NCI-H1436 treated with DMSO at 0.1 percent for 48 hours (cell line): ENCODE results near the gene PRMT3.
"Not testable (repeated sequence)": the region's sequence is repeated elsewhere in the genome, so short reads cannot be mapped to it uniquely, and the experiment has no call there.

Experiments used
- DNase-seq: peaks from one replicate; lab custom pipeline; 2025; lab: John Stamatoyannopoulos, UW

Gene PRMT3

GRCh38 chr11:20387261-20388095 lies at the start of gene PRMT3:
Gene PRMT3 (plus strand): TSS chr11:20387716. CDS start chr11:20387747, 31 bp downstream.
- peak; percentile 63 for DNase-seq

GRCh38 chr11:20342347-20343141 lies 45.0 kb upstream of the PRMT3 start:
- DNase-seq, result no peak

GRCh38 chr11:20351136-20351535 lies 36.4 kb upstream of the PRMT3 start:
- no peak for DNase-seq

GRCh38 chr11:20351751-20352262 lies 35.7 kb upstream of the PRMT3 start:
- DNase-seq, result no peak

- DNase-seq, result no peak
Measured at GRCh38 chr11:20353829-20354434, 33.6 kb upstream of the PRMT3 start.

GRCh38 chr11:20355221-20356219 lies 32.0 kb upstream of the PRMT3 start:
- no peak for DNase-seq

GRCh38 chr11:20357150-20357549 lies 30.4 kb upstream of the PRMT3 start:
- no peak for DNase-seq

GRCh38 chr11:20360650-20361049 lies 26.9 kb upstream of the PRMT3 start:
- no peak for DNase-seq

GRCh38 chr11:20362481-20362880 lies 25.0 kb upstream of the PRMT3 start:
- DNase-seq, result no peak

GRCh38 chr11:20363149-20363499 lies 24.4 kb upstream of the PRMT3 start:
- DNase-seq, result no peak

- DNase-seq, result no peak
Measured at GRCh38 chr11:20363500-20364340, 23.8 kb upstream of the PRMT3 start, which contains the start of gene HTATIP2. Gene HTATIP2 (plus strand): TSS chr11:20363714. CDS start chr11:20364238, 524 bp downstream.

- no peak for DNase-seq
Measured at GRCh38 chr11:20364341-20364792, 23.1 kb upstream of the PRMT3 start.

- DNase-seq, result not testable (repeated sequence)
Measured at GRCh38 chr11:20365465-20365864, 22.1 kb upstream of the PRMT3 start.

- no peak for DNase-seq
Measured at GRCh38 chr11:20367313-20367948, 20.1 kb upstream of the PRMT3 start.

GRCh38 chr11:20368438-20368837 lies 19.1 kb upstream of the PRMT3 start:
- no peak for DNase-seq

- DNase-seq, result no peak
Measured at GRCh38 chr11:20369826-20370225, 17.7 kb upstream of the PRMT3 start.

GRCh38 chr11:20372081-20372626 lies 15.4 kb upstream of the PRMT3 start:
- no peak for DNase-seq

- DNase-seq, result no peak
Measured at GRCh38 chr11:20373147-20373546, 14.4 kb upstream of the PRMT3 start.

GRCh38 chr11:20373568-20374209 lies 13.8 kb upstream of the PRMT3 start:
- no peak for DNase-seq
